NCI-H82 treated with DMSO at 0.1 percent for 48 hours (cell line): ENCODE measurements around the gene MTHFD1.

Experiments used
- DNase-seq: peaks from one replicate; lab custom pipeline; 2025; ENCODE audit not compliant: unreplicated experiment; lab: John Stamatoyannopoulos, UW

MTHFD1 gene

GRCh38 chr14:64405295-64405694, 17.1 kb downstream of the MTHFD1 start:
- no peak for DNase-seq

- DNase-seq, result no peak
These were observed 19.2 kb downstream of the MTHFD1 start for GRCh38 chr14:64407329-64407728.

GRCh38 chr14:64409126-64409920, 21.2 kb downstream of the MTHFD1 start:
- no peak for DNase-seq

- no peak for DNase-seq
These were observed 22.1 kb downstream of the MTHFD1 start for GRCh38 chr14:64410084-64410774.

GRCh38 chr14:64411001-64411400, 22.8 kb downstream of the MTHFD1 start:
- DNase-seq, result no peak

GRCh38 chr14:64412237-64412636, 24.1 kb downstream of the MTHFD1 start:
- DNase-seq, result no peak

- DNase-seq, result no peak
These were observed 28.3 kb downstream of the MTHFD1 start for GRCh38 chr14:64416348-64416932.

- no peak for DNase-seq
These were observed 29.1 kb downstream of the MTHFD1 start for GRCh38 chr14:64417055-64417770.

GRCh38 chr14:64417771-64418125, 29.6 kb downstream of the MTHFD1 start:
- DNase-seq, result no peak

GRCh38 chr14:64419003-64419402, 30.9 kb downstream of the MTHFD1 start:
- DNase-seq, result no peak

GRCh38 chr14:64421166-64421565, 33.0 kb downstream of the MTHFD1 start:
- no peak for DNase-seq

GRCh38 chr14:64422005-64422404, 33.9 kb downstream of the MTHFD1 start:
- no peak for DNase-seq

GRCh38 chr14:64422756-64423155, 34.6 kb downstream of the MTHFD1 start:
- no peak for DNase-seq

GRCh38 chr14:64423987-64424386, 35.8 kb downstream of the MTHFD1 start:
- DNase-seq, result no peak

GRCh38 chr14:64434528-64434927, 46.4 kb downstream of the MTHFD1 start:
- no peak for DNase-seq

- DNase-seq, result no peak
These were observed 50.2 kb downstream of the MTHFD1 start for GRCh38 chr14:64438181-64438841.

- DNase-seq, result no peak
These were observed 51.0 kb downstream of the MTHFD1 start for GRCh38 chr14:64439141-64439540.

- DNase-seq, result no peak
These were observed 52.3 kb downstream of the MTHFD1 start for GRCh38 chr14:64440494-64440893.

- no peak for DNase-seq
These were observed 54.3 kb downstream of the MTHFD1 start for GRCh38 chr14:64442300-64442988.

- no peak for DNase-seq
These were observed 56.0 kb downstream of the MTHFD1 start for GRCh38 chr14:64444140-64444539.
